Measurements from ENCODE around the gene ATP11A.

ATP11A gene

DNA sequence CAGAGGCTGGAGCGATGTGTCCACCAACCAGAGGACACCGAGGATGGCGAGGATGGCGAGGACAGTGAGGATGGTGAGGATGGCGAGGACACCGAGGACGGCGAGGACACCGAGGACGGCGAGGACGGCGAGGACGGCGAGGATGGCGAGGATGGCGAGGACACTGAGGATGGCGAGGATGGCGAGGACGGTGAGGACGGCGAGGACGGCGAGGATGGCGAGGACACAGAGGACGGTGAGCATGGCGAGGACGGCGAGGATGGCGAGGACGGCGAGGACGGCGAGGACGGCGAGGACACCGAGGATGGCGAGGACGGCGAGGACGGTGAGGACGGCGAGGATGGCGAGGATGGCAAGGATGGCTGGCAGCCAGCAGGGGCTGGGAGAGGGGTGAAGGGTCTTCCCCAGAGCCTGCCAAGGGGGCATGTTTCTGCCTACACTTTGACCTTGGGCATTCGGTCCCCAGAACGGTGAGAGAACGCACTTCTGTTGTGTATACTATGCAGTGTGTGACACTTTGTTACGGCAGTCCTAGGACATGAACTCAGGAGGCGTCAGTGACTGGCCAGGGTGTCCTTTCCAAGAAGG, 44.4 kb upstream of the ATP11A start:
- H3K27me3 ChIP-seq (ENCODE audit: low read depth, low read length), result no peaks in the 10 kb centered on the region
- no peak overlapping the region for H3K27ac ChIP-seq (ENCODE audit: low read length)
- peaks cover 2% of the 10 kb centered on the region; the same call in 1 of the 2 replicates for H3K4me1 ChIP-seq (ENCODE audit: low read length)
- H3K79me2 ChIP-seq (ENCODE audit: low read length), result no peaks in the 10 kb centered on the region
- H3K9me3 ChIP-seq (ENCODE audit: insufficient read depth, low read length), result no peaks in the 10 kb centered on the region
- no peak overlapping the region for H3K4me2 ChIP-seq (ENCODE audit: low read length)
- TF ChIP-seq, protein P1, sequence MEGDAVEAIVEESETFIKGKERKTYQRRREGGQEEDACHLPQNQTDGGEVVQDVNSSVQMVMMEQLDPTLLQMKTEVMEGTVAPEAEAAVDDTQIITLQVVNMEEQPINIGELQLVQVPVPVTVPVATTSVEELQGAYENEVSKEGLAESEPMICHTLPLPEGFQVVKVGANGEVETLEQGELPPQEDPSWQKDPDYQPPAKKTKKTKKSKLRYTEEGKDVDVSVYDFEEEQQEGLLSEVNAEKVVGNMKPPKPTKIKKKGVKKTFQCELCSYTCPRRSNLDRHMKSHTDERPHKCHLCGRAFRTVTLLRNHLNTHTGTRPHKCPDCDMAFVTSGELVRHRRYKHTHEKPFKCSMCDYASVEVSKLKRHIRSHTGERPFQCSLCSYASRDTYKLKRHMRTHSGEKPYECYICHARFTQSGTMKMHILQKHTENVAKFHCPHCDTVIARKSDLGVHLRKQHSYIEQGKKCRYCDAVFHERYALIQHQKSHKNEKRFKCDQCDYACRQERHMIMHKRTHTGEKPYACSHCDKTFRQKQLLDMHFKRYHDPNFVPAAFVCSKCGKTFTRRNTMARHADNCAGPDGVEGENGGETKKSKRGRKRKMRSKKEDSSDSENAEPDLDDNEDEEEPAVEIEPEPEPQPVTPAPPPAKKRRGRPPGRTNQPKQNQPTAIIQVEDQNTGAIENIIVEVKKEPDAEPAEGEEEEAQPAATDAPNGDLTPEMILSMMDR (IDR thresholded peaks at IDR 0.05; ENCODE audit: low read depth, low read length), result no peak
- no peak for TF ChIP-seq EZH2phosphoT487 (IDR thresholded peaks at IDR 0.05; ENCODE audit: low read depth)
- H3K4me3 ChIP-seq (ENCODE audit: low read length), result no peak overlapping the region
- no peak overlapping the region for H2AFZ ChIP-seq (ENCODE audit: low read depth, low read length)
- H3K36me3 ChIP-seq (replicated peaks; ENCODE audit: low read depth, low read length), result no peaks in the 10 kb centered on the region
- no peak overlapping the region for H3K9ac ChIP-seq (ENCODE audit: low read length)
- no peaks in the 10 kb centered on the region for H4K20me1 ChIP-seq (ENCODE audit: insufficient read depth, low read length)

DNA sequence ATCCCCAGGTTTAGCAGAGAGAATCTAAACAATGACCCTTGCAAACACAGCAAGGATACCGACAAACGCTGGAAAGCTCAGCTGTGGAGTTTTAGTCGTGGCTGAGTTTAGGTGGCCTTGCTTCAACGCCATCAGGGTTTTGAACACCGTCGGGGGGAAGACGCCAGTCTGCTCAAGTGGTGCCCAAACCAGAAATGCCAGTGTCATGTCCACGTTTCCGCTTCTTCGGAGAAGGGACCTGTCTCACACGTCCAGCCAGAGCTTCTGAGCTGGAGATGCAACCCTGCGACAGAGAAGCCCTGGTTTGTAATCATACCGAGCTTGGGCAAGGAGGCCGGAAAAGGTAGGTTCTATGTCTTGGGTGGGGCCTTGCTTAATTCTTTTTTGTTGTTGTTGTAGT, 42.6 kb upstream of the ATP11A start:
- no peaks in the 10 kb centered on the region for H3K4me1 ChIP-seq (ENCODE audit: low read length)
- H4K20me1 ChIP-seq (ENCODE audit: insufficient read depth, low read length), result no peaks in the 10 kb centered on the region
- H3K4me3 ChIP-seq (ENCODE audit: low read length), result no peak overlapping the region
- no peak for TF ChIP-seq EZH2phosphoT487 (IDR thresholded peaks at IDR 0.05; ENCODE audit: low read depth)
- TF ChIP-seq, protein P1 (IDR thresholded peaks at IDR 0.05; ENCODE audit: low read depth, low read length), result no peak
- no peak overlapping the region for H3K9ac ChIP-seq (ENCODE audit: low read length)
- no peaks in the 10 kb centered on the region for H3K79me2 ChIP-seq (ENCODE audit: low read length)
- no peak overlapping the region for H2AFZ ChIP-seq (ENCODE audit: low read depth, low read length)
- H3K36me3 ChIP-seq (replicated peaks; ENCODE audit: low read depth, low read length), result no peaks in the 10 kb centered on the region
- H3K9me3 ChIP-seq (ENCODE audit: insufficient read depth, low read length), result no peaks in the 10 kb centered on the region
- peaks cover 2% of the 10 kb centered on the region; the same call in 1 of the 2 replicates for H3K27me3 ChIP-seq (ENCODE audit: low read depth, low read length)
- H3K4me2 ChIP-seq (ENCODE audit: low read length), result no peak overlapping the region
- no peak overlapping the region for H3K27ac ChIP-seq (ENCODE audit: low read length)

DNA sequence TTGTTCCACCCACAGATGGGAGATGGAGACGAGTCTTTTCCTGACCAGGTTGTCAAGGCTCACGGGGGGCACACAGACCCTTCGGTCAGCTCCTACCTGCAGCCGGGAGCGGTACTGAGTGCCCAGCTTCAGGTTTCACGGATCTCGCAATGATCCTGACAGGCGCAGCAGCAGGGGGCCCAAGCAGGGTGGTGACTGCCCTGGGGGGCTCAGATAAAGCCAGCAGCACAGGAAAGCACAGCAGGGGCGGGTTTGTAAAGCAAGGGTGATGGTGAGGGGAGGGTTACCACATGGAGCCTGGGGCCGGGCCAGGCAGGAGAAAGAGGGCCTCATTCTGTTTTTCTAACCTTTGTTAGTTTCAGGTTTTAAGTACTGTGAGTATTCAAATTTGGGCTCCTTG, 41.7 kb upstream of the ATP11A start:
- Histone ChIP-seq H3K9ac (ENCODE audit: low read length) (no peak overlapping the region), H3K36me3 (replicated peaks; ENCODE audit: low read depth, low read length) (no peaks in the 10 kb centered on the region), H3K79me2 (ENCODE audit: low read length) (no peaks in the 10 kb centered on the region), H4K20me1 (ENCODE audit: insufficient read depth, low read length) (no peaks in the 10 kb centered on the region), H3K9me3 (ENCODE audit: insufficient read depth, low read length) (no peaks in the 10 kb centered on the region), H3K27me3 (ENCODE audit: low read depth, low read length) (peaks cover 2% of the 10 kb centered on the region; the same call in 1 of the 2 replicates), H3K4me2 (ENCODE audit: low read length) (no peak overlapping the region), H2AFZ (ENCODE audit: low read depth, low read length) (no peak overlapping the region), H3K4me3 (ENCODE audit: low read length) (no peak overlapping the region), H3K4me1 (ENCODE audit: low read length) (no peaks in the 10 kb centered on the region), H3K27ac (ENCODE audit: low read length) (no peak overlapping the region)
- TF ChIP-seq, protein P1 (IDR thresholded peaks at IDR 0.05; ENCODE audit: low read depth, low read length), result no peak
- TF ChIP-seq EZH2phosphoT487 (IDR thresholded peaks at IDR 0.05; ENCODE audit: low read depth), result no peak

DNA sequence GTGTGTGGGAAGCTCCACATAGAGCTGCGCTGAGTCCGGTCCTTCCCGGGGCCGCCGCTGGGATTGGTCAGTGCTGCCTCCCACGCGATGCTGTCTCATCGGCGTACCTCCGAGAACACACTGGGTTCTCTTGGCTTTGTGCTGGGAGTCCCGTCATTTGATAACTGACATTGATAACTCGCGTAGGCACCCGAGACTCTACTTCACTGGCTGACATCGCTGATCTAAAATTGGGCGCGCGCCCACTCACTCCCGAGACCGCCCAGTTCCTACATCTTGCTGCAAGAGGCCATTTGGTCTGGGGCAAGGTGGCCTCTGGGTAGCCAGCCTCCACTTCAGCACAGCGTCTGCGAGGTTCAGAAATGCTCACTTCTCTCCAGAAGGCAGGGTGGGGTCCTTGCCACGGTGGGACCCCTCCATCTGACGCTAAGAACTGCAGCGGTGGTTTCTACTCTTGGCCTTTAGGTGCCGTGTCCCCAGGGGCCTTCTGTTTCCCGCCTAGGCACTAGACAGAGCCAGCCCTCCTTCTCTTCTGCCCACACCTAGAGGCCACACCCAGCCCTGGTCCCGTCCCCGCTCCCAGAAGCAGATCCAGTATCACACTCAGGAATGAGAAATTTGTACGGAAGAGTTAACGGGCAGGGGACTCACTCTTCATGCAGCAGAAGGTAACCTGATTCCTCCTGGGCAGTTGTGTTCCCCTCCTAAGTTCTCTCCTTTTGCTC, 40.7 kb upstream of the ATP11A start:
- Histone ChIP-seq H3K9ac (ENCODE audit: low read length) (no peak overlapping the region), H2AFZ (ENCODE audit: low read depth, low read length) (no peak overlapping the region), H3K79me2 (ENCODE audit: low read length) (no peaks in the 10 kb centered on the region), H3K9me3 (ENCODE audit: insufficient read depth, low read length) (no peaks in the 10 kb centered on the region), H3K36me3 (replicated peaks; ENCODE audit: low read depth, low read length) (no peaks in the 10 kb centered on the region), H3K4me1 (ENCODE audit: low read length) (no peaks in the 10 kb centered on the region), H4K20me1 (ENCODE audit: insufficient read depth, low read length) (no peaks in the 10 kb centered on the region), H3K4me3 (ENCODE audit: low read length) (no peak overlapping the region), H3K4me2 (ENCODE audit: low read length) (no peak overlapping the region), H3K27ac (ENCODE audit: low read length) (no peak overlapping the region), H3K27me3 (ENCODE audit: low read depth, low read length) (peaks cover 2% of the 10 kb centered on the region; the same call in 1 of the 2 replicates)
- TF ChIP-seq, protein P1 (IDR thresholded peaks at IDR 0.05; ENCODE audit: low read depth, low read length), result no peak
- no peak for TF ChIP-seq EZH2phosphoT487 (IDR thresholded peaks at IDR 0.05; ENCODE audit: low read depth)
